Fibroblast of pulmonary artery (primary cell): Measurements from ENCODE around the gene GPR35.

Experiments used
- DNase-seq: peaks from one replicate; pipeline ENCODE4 v3.0.0-alpha.2; 2010; ENCODE audit warnings: low read depth
- H3K4me3 ChIP-seq: replicated peaks from 2 replicates; pipeline ENCODE4 v1.5.1; 2011; ENCODE audit warnings: low read depth, mild to moderate bottlenecking, control low read depth, low read length, moderate library complexity
- TF ChIP-seq, protein P1 (sequence below): IDR thresholded peaks from 2 replicates; pipeline ENCODE4 v1.5.1; 2011; ENCODE audit warnings: mild to moderate bottlenecking, control low read depth, low read length, inconsistent platforms; ENCODE audit errors: missing control alignments

The GPR35 gene

DNA sequence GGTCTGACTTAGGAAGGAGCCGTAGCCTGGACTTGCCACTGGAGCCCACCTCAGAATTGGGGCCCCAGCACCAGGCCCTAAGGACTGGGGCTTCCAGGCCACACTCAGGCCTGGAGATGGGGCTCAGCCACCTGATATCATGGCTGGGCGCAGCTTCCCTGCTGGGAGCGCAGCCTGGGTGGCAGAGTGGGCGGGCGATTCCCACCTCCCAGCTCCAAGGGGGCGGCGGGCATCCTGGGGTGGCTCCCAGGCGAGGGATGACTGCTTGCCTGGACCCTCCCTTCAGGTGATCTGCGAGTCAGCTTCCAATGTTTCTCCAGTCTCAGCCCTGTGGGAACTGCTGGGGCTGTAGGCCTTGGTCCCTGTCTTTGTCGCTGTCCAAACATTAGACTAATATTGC lies 20.1 kb downstream of the GPR35 start:
- H3K4me3 ChIP-seq: no peak overlapping the region
- DNase-seq: no peak
- TF ChIP-seq, protein P1, sequence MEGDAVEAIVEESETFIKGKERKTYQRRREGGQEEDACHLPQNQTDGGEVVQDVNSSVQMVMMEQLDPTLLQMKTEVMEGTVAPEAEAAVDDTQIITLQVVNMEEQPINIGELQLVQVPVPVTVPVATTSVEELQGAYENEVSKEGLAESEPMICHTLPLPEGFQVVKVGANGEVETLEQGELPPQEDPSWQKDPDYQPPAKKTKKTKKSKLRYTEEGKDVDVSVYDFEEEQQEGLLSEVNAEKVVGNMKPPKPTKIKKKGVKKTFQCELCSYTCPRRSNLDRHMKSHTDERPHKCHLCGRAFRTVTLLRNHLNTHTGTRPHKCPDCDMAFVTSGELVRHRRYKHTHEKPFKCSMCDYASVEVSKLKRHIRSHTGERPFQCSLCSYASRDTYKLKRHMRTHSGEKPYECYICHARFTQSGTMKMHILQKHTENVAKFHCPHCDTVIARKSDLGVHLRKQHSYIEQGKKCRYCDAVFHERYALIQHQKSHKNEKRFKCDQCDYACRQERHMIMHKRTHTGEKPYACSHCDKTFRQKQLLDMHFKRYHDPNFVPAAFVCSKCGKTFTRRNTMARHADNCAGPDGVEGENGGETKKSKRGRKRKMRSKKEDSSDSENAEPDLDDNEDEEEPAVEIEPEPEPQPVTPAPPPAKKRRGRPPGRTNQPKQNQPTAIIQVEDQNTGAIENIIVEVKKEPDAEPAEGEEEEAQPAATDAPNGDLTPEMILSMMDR: no peak

DNA sequence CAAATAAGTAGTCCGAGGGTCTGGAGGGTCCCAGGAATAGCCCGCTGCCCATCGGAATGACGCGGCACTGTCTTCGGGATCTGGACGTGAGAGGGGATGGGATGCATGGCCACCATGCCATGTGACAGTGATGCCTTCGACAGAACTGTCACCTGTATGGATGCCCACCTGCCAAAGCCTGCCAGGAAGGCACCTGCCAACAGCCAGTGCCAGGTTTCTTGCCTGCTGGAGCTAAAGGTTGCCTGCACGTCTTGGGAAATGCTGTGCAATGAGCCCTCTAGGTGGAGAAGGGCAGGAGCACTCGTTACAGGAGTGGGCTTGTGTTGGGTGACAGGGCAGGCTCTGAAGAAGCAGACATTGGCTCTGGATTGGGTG lies 20.5 kb downstream of the GPR35 start:
- TF ChIP-seq, protein P1: no peak
- DNase-seq: no peak
- no peak overlapping the region for H3K4me3 ChIP-seq

DNA sequence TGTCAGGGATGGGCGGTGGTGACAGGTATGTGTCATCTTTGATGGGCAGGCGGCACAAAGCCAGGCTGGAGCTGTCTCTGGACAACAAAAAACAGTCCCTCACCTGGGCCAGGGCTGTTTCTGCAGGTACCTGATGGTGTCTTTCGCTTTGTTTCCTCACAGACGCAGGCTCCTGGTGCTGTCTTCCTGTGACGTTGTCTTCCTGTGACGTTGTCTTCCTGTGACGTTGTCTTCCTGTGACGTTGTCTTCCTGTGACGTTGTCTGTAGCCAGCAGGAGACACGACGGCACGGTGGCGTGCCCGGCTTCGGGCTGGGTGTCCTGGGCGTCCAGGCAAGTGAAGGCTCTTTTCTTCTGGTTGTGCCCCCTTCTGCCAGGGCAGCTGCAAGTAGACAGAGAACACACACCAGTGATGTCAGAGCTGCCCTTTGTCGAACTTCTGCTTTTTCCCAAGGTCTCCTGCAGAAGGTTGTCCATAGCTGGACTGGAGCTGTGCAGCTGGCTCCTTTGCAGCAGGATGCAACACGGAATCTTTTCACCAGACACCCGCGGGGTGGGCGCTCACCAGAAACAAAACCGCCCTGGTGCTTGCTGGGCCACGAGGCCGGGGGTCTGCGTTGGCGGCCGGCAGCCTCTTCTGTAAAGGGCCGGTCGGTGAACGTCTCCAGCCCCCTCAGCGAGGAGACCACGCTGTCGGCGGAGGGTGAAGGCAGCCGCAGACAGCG lies 21.1 kb downstream of the GPR35 start:
- H3K4me3 ChIP-seq: no peak overlapping the region
- DNase-seq: no peak
- TF ChIP-seq, protein P1: no peak

DNA sequence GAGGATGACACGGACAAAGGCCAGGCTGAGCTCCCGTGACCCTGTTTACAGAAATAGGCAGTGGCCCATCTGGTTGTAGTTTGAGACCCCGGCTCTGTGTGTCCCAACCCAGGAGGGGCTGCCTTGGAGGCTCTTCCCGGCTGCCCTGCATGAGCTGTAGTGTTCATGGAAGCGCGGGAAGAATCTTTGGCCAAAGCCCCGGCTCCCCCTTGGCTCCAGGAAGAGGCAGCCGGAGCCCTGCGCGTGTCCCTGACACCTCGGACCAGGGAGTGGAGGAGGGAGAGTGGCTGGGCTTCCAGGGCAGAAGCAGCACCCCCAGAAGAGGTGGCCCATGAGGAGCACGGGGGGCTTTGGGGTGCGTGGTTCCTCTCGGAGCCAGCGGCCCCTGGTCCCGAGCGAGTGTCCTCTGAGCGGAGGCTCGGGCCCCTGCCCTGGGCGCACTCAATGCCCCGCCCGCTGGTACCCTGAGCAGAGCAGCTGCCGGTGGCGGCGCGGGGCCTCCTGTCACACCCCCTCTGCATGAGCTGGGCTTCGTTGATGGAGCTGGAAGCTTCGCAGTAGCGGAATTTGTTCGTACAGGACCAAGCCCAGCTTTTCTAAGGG lies 21.7 kb downstream of the GPR35 start:
- TF ChIP-seq, protein P1: no peak
- H3K4me3 ChIP-seq: no peak overlapping the region
- no peak for DNase-seq

DNA sequence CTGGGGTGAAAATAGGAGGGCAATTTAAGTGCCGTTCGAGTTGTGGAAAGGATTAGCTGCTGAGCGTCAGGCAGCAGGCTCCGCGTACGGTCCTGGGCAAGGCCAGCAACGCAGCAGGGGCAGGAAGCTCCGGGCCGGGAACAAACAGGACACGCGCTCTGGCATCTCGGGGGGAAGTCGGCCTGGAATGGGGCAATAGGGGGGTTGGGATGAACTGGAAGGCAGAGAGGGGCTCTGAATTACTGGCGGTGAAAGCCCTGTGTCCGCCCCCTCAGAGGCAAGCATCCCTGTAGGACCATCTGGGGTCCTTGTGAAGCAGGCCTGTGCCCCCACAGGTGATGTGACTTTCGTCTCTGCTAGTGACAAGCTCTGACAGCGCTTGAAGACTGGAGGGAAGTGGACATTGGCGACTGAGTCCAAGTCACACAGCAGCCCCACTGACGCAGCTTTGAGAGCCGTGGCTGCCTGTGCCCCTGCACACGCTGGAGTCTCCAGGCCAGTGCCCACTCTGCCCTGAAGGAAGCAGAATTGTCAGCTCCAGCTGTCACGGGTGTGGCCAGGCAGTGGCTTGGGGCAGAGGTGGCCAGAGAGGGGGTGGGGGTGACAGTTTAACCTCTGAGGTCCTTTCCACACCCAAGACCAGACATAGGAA lies 22.3 kb downstream of the GPR35 start:
- TF ChIP-seq, protein P1: no peak
- no peak overlapping the region for H3K4me3 ChIP-seq
- DNase-seq: no peak

DNA sequence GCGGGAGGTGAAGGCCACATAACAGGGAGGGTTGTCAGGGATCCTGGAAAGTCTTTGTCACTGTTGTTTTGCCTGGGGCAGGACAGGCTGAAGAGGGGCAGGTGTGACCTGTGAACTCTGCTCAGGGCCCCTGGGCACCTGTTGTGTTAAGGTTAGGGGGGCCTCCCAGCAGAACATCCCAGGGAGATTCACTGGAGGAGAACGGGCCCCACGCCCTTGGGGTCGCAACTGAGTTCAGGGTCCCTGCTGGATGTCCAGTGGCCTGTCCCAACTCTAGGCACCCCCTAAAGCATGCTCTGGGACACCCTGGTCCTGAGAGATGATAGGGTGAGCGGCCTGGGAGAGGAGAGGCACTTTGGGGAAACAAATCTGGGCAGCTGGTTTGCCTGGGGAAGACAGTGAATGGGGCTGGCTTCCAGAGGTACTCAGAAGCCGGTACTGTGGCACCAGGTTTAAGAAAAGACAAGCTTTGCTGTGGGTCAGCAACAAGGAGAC lies 22.9 kb downstream of the GPR35 start:
- H3K4me3 ChIP-seq: no peak overlapping the region
- no peak for DNase-seq
- TF ChIP-seq, protein P1: no peak
